ENCODE results near the gene SLX4IP.

The SLX4IP gene

GRCh38 chr20:10654630-10655029, 219.5 kb downstream of the SLX4IP start:
- DNase-seq, result no peak

GRCh38 chr20:10655720-10656669, 220.9 kb downstream of the SLX4IP start:
- DNase-seq, result no peak

GRCh38 chr20:10657453-10657852, 222.3 kb downstream of the SLX4IP start:
- no peak for DNase-seq

- DNase-seq, result no peak
Observed at GRCh38 chr20:10658051-10658823, 223.1 kb downstream of the SLX4IP start.

GRCh38 chr20:10658876-10659632, 223.9 kb downstream of the SLX4IP start:
- DNase-seq, result no peak

- DNase-seq, result no peak
Observed at GRCh38 chr20:10659651-10660601, 224.8 kb downstream of the SLX4IP start.

GRCh38 chr20:10660661-10661060, 225.6 kb downstream of the SLX4IP start:
- no peak for DNase-seq

GRCh38 chr20:10661261-10661660, 226.2 kb downstream of the SLX4IP start:
- DNase-seq, result no peak

- no peak for DNase-seq
Observed at GRCh38 chr20:10662151-10662550, 227.0 kb downstream of the SLX4IP start.

GRCh38 chr20:10662661-10663458, 227.8 kb downstream of the SLX4IP start:
- no peak for DNase-seq

- no peak for DNase-seq
Observed at GRCh38 chr20:10663756-10664155, 228.7 kb downstream of the SLX4IP start.

- DNase-seq, result no peak
Observed at GRCh38 chr20:10665027-10665561, 230.0 kb downstream of the SLX4IP start.

GRCh38 chr20:10665791-10666190, 230.7 kb downstream of the SLX4IP start:
- DNase-seq, result no peak

GRCh38 chr20:10666221-10667076, 231.3 kb downstream of the SLX4IP start:
- DNase-seq, result no peak

GRCh38 chr20:10667077-10667401, 231.9 kb downstream of the SLX4IP start:
- DNase-seq, result no peak

- no peak for DNase-seq
Observed at GRCh38 chr20:10667560-10668167, 232.6 kb downstream of the SLX4IP start.

- DNase-seq, result no peak
Observed at GRCh38 chr20:10668677-10669368, 233.7 kb downstream of the SLX4IP start.

GRCh38 chr20:10669843-10670446, 234.8 kb downstream of the SLX4IP start:
- DNase-seq, result no peak
